ENCODE results near the gene EAPP. TPM values are rescaled to one million over a fixed set of nuclear protein-coding genes. Genes with fewer than 3 reads are reported as not detected.

The EAPP gene
- total RNA-seq, result 43.3 TPM
- 46.0 TPM for polyA plus RNA-seq (ENCODE audit: insufficient read depth, low read depth, low replicate concordance)
- long read RNA-seq, donor 1, transcript EAPP-201 (6 exons, 1,321 nt), result major isoform, 15 of 26 reads
- long read RNA-seq, donor 1, partial matches to known transcripts, result 9 of 26 reads
- long read RNA-seq, donor 1, other reads (novel, unspliced or antisense), result 0 of 26 reads
- long read RNA-seq, donor 2, transcript EAPP-201 (6 exons, 1,321 nt), result major isoform, 20 of 23 reads
- long read RNA-seq, donor 2, partial matches to known transcripts, result 0 of 23 reads
- long read RNA-seq, donor 2, other reads (novel, unspliced or antisense), result 0 of 23 reads
- long read RNA-seq, donor 3, transcript EAPP-201 (6 exons, 1,321 nt), result major isoform, 24 of 79 reads
- long read RNA-seq, donor 3, partial matches to known transcripts, result 44 of 79 reads
- long read RNA-seq, donor 3, other reads (novel, unspliced or antisense), result 5 of 79 reads
- long read RNA-seq, donor 4, transcript EAPP-201 (6 exons, 1,321 nt), result major isoform, 9 of 17 reads
- long read RNA-seq, donor 4, partial matches to known transcripts, result 6 of 17 reads
- long read RNA-seq, donor 4, other reads (novel, unspliced or antisense), result 0 of 17 reads
- long read RNA-seq, donor 5, result 0 reads
- long read RNA-seq, donor 6, transcript EAPP-201 (6 exons, 1,321 nt), result major isoform, 62 of 98 reads
- long read RNA-seq, donor 6, transcript EAPP-202 (5 exons, 774 nt), result minor isoform, 7 of 98 reads
- long read RNA-seq, donor 6, partial matches to known transcripts, result 21 of 98 reads
- long read RNA-seq, donor 6, other reads (novel, unspliced or antisense), result 6 of 98 reads
- long read RNA-seq, donor 7, transcript EAPP-201 (6 exons, 1,321 nt), result major isoform, 23 of 27 reads
- long read RNA-seq, donor 7, partial matches to known transcripts, result 0 of 27 reads
- long read RNA-seq, donor 7, other reads (novel, unspliced or antisense), result 4 of 27 reads
- long read RNA-seq, donor 8, transcript EAPP-201 (6 exons, 1,321 nt), result major isoform, 20 of 28 reads
- long read RNA-seq, donor 8, partial matches to known transcripts, result 6 of 28 reads
- long read RNA-seq, donor 8, other reads (novel, unspliced or antisense), result 0 of 28 reads
- long read RNA-seq, donor 9, transcript EAPP-201 (6 exons, 1,321 nt), result major isoform, 7 of 8 reads
- long read RNA-seq, donor 9, partial matches to known transcripts, result 0 of 8 reads
- long read RNA-seq, donor 9, other reads (novel, unspliced or antisense), result 0 of 8 reads
- long read RNA-seq, donor 10, transcript EAPP-201 (6 exons, 1,321 nt), result major isoform, 15 of 22 reads
- long read RNA-seq, donor 10, partial matches to known transcripts, result 5 of 22 reads
- long read RNA-seq, donor 10, other reads (novel, unspliced or antisense), result 0 of 22 reads

DNA sequence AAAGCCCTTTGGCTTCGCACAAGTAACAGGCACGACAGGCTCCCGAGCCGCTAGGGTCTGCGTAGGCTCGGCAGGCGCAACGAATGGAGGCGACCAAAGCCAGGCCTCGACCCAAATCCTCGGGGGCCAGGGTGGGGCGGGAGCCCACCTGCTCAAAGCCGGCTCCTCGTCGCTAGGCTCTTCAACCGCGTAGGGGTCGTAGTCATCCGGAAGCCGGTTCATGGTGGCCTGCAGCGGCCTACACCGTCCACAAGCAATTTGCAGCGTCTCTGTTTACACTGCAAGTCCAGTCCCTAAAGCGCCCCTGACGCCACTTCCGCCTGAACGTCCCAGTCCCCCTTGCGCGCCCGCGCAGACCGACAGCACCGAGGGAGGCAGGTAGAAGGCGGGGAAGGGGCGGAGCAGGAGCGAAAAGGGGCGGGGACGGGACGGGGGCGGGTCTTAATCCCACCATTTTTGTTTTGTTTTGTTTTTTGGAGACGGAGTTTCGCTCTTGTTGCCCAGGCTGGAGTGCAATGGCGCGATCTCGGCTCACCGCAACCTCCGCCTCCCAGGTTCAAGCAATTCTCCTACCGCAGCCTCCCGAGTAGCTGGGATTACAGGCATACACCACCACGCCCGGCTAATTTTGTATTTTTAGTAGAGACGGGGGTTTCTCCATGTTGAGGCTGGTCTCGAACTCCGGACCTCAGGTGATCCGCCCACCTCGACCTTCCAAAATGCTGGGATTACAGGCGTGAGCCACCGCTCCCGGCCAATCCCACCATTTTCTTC, at the start of gene EAPP:
Gene EAPP (minus strand): TSS at position 295 of the 774 bp plus-strand sequence. CDS start 73 bp downstream, at position 222.
- TF ChIP-seq, protein P1, sequence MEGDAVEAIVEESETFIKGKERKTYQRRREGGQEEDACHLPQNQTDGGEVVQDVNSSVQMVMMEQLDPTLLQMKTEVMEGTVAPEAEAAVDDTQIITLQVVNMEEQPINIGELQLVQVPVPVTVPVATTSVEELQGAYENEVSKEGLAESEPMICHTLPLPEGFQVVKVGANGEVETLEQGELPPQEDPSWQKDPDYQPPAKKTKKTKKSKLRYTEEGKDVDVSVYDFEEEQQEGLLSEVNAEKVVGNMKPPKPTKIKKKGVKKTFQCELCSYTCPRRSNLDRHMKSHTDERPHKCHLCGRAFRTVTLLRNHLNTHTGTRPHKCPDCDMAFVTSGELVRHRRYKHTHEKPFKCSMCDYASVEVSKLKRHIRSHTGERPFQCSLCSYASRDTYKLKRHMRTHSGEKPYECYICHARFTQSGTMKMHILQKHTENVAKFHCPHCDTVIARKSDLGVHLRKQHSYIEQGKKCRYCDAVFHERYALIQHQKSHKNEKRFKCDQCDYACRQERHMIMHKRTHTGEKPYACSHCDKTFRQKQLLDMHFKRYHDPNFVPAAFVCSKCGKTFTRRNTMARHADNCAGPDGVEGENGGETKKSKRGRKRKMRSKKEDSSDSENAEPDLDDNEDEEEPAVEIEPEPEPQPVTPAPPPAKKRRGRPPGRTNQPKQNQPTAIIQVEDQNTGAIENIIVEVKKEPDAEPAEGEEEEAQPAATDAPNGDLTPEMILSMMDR (IDR thresholded peaks at IDR 0.05; ENCODE audit: borderline replicate concordance, extremely low read depth, insufficient read depth), result peak; percentile 4
- H3K9ac ChIP-seq (ENCODE audit: low read length in 3 of 3), result peak within 1 kb of the TSS; percentile 85 to 100 (median 99)
- H3K27me3 ChIP-seq (ENCODE audit: control insufficient read depth, insufficient read depth, low read length), result no peaks in the 10 kb centered on the region
- H3K36me3 ChIP-seq (ENCODE audit: control insufficient read depth in 2 of 3, insufficient read depth in 3 of 3, low read length in 3 of 3), result peaks cover 0 to 2% (median 0%) of the 10 kb centered on the region in 3 donors
- peak within 1 kb of the TSS; percentile 86 to 99 (median 96) for H3K4me3 ChIP-seq (ENCODE audit: low read length in 3 of 3)
- no peaks in the 10 kb centered on the region for H3K9me3 ChIP-seq (ENCODE audit: control insufficient read depth in 2 of 3, insufficient read depth in 1 of 3, low read length in 3 of 3)
- intact Hi-C loops (cut with DNase I), result no loop called here
- DNase-seq (peak; percentile 98 to 100 (median 99)), FAIRE-seq (no peak)
- peaks cover 0 to 7% (median 0%) of the 10 kb centered on the region in 3 donors for H3K4me1 ChIP-seq (ENCODE audit: control insufficient read depth in 2 of 3, insufficient read depth in 2 of 3, low read depth in 1 of 3, low read length in 3 of 3)
- H3K27ac ChIP-seq (ENCODE audit: low read depth in 2 of 2, low read length in 2 of 2), result peak within 1 kb of the TSS; percentile 95

DNA sequence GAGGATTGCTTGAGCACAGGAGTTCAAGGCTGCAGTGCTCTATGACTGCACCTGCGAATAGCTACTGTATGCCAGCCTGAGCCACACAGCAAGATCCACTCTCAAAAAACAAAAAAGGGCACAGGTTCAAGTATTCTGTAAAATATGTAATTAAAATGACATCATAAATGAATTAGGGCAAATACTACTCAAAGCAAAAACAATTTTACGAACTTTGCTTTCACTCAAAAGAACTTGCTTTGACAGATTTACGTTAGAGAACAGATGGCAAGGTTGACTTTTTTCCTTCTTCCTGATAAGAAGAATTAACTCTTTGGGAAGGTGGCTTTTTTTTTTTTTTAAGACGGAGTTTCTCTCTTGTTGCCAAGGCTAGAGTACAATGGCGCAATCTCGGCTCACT, 44.0 kb upstream of the EAPP start:
- no peaks in the 10 kb centered on the region for H3K27me3 ChIP-seq (ENCODE audit: control insufficient read depth, insufficient read depth, low read length)
- FAIRE-seq, result no peak
- no peaks in the 10 kb centered on the region for H3K9me3 ChIP-seq (ENCODE audit: control insufficient read depth in 2 of 3, insufficient read depth in 1 of 3, low read length in 3 of 3)
- H3K4me1 ChIP-seq (ENCODE audit: control insufficient read depth in 2 of 3, insufficient read depth in 2 of 3, low read depth in 1 of 3, low read length in 3 of 3), result no peaks in the 10 kb centered on the region
- no peak overlapping the region for H3K9ac ChIP-seq (ENCODE audit: low read length in 3 of 3)
- H3K27ac ChIP-seq (ENCODE audit: low read depth in 2 of 2, low read length in 2 of 2), result no peak overlapping the region
- intact Hi-C loops (cut with DNase I), result no loop called here
- H3K36me3 ChIP-seq (ENCODE audit: control insufficient read depth in 2 of 3, insufficient read depth in 3 of 3, low read length in 3 of 3), result peaks cover 0 to 11% (median 0%) of the 10 kb centered on the region in 3 donors
- no peak overlapping the region for H3K4me3 ChIP-seq (ENCODE audit: low read length in 3 of 3)
- TF ChIP-seq, protein P1 (IDR thresholded peaks at IDR 0.05; ENCODE audit: borderline replicate concordance, extremely low read depth, insufficient read depth), result no peak
- DNase-seq, result no peak

DNA sequence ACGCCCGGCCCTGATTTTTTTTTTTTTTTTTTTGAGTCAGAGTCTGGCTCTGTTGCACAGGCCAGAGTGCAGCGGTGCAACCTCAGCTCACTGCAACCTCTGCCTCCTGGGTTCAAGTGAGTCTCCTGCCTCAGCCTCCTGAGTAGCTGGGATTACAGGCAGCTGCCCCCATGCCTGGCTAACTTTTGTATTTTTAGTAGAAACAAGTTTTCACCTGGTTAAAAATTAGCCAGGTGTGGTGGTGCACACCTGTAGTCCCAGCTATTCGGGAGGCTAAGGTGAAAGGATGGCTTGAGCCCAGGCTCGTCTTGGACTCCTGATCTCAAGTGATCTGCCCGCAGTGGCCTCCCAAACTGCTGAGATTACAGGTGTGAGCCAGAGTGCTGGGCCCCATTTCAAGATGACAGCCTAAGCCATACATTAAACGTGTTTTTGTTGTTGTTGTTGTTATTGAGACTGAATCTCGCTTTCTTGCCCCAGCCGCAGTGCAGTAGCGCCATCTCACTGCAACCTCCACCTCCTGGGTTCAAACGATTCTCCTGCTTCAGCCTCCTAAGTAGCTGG, 42.7 kb upstream of the EAPP start:
- no peaks in the 10 kb centered on the region for H3K9me3 ChIP-seq (ENCODE audit: control insufficient read depth in 2 of 3, insufficient read depth in 1 of 3, low read length in 3 of 3)
- no peak overlapping the region for H3K9ac ChIP-seq (ENCODE audit: low read length in 3 of 3)
- intact Hi-C loops (cut with DNase I), result no loop called here
- FAIRE-seq, result no peak
- H3K36me3 ChIP-seq (ENCODE audit: control insufficient read depth in 2 of 3, insufficient read depth in 3 of 3, low read length in 3 of 3), result peaks cover 0 to 21% (median 0%) of the 10 kb centered on the region in 3 donors
- no peaks in the 10 kb centered on the region for H3K27me3 ChIP-seq (ENCODE audit: control insufficient read depth, insufficient read depth, low read length)
- no peak for DNase-seq
- no peaks in the 10 kb centered on the region for H3K4me1 ChIP-seq (ENCODE audit: control insufficient read depth in 2 of 3, insufficient read depth in 2 of 3, low read depth in 1 of 3, low read length in 3 of 3)
- no peak overlapping the region for H3K27ac ChIP-seq (ENCODE audit: low read depth in 2 of 2, low read length in 2 of 2)
- H3K4me3 ChIP-seq (ENCODE audit: low read length in 3 of 3), result no peak overlapping the region
- TF ChIP-seq, protein P1 (IDR thresholded peaks at IDR 0.05; ENCODE audit: borderline replicate concordance, extremely low read depth, insufficient read depth), result no peak
